NOMO-1 treated with DMSO at 0.1 percent for 48 hours (cell line): Measurements from ENCODE around the gene SFXN3.

Experiments
- DNase-seq: peaks from one replicate; lab custom pipeline; 2025; ENCODE audit not compliant: unreplicated experiment; lab: John Stamatoyannopoulos, UW

The SFXN3 gene

GRCh38 chr10:101031128-101031795, at the start of gene SFXN3, which contains the start of gene PDZD7:
Gene SFXN3, plus strand, starts transcription at chr10:101031234. Its CDS starts 3,461 bp downstream, at chr10:101034695.
Gene PDZD7, minus strand, starts transcription at chr10:101031129. Its CDS starts 910 bp downstream, at chr10:101030219.
- DNase-seq, result peak; percentile 79

GRCh38 chr10:100982916-100983830, 47.9 kb upstream of the SFXN3 start:
- no peak for DNase-seq

GRCh38 chr10:100983868-100984671, 47.0 kb upstream of the SFXN3 start:
- DNase-seq, result no peak

GRCh38 chr10:100984672-100985177, 46.3 kb upstream of the SFXN3 start:
- DNase-seq, result no peak

- DNase-seq, result no peak
Observed at GRCh38 chr10:100985336-100985735, 45.7 kb upstream of the SFXN3 start.

- DNase-seq, result no peak
Observed at GRCh38 chr10:100986623-100986951, 44.4 kb upstream of the SFXN3 start.

GRCh38 chr10:100986952-100987684, 43.9 kb upstream of the SFXN3 start, which contains the start of the genes MRPL43 and TWNK:
Gene MRPL43, minus strand, starts transcription at chr10:100987497. Its CDS starts 54 bp downstream, at chr10:100987443.
Gene TWNK, plus strand, starts transcription at chr10:100987543. Its CDS starts 668 bp downstream, at chr10:100988211.
- peak; percentile 71 for DNase-seq

GRCh38 chr10:100987685-100988049, 43.4 kb upstream of the SFXN3 start:
- no peak for DNase-seq

- no peak for DNase-seq
Observed at GRCh38 chr10:100988166-100988565, 42.9 kb upstream of the SFXN3 start.

GRCh38 chr10:100989088-100989487, 41.9 kb upstream of the SFXN3 start:
- DNase-seq, result no peak

- DNase-seq, result no peak
Observed at GRCh38 chr10:100993986-100994708, 36.9 kb upstream of the SFXN3 start.

- DNase-seq, result no peak
Observed at GRCh38 chr10:100995181-100995580, 35.9 kb upstream of the SFXN3 start.

- DNase-seq, result peak; percentile 27
Observed at GRCh38 chr10:100996678-100997359, 34.2 kb upstream of the SFXN3 start.

GRCh38 chr10:100997360-100998182, 33.5 kb upstream of the SFXN3 start:
- DNase-seq, result peak; percentile 55

GRCh38 chr10:100998183-100998990, 32.6 kb upstream of the SFXN3 start:
- peak; percentile 43 for DNase-seq

- DNase-seq, result peak; percentile 61
Observed at GRCh38 chr10:100998991-100999741, 31.9 kb upstream of the SFXN3 start.

- DNase-seq, result no peak
Observed at GRCh38 chr10:100999742-101000126, 31.3 kb upstream of the SFXN3 start, which contains the start of gene LZTS2. Gene LZTS2, plus strand, starts transcription at chr10:100999808. Its CDS starts 2,731 bp downstream, at chr10:101002539.
